Measurements from ENCODE around the gene MIPEP. TPM values are rescaled to one million over a fixed set of nuclear protein-coding genes. Genes with fewer than 3 reads are reported as not detected.

The MIPEP gene
- total and polyA plus RNA-seq, 2 experiments from 2014 or later: 17.1 to 19.8 TPM

- no peak for DNase-seq (ENCODE audit: low spot score)
- no peaks in the 10 kb centered on the region for H3K9me3 ChIP-seq (ENCODE audit: low read depth)
- H3K4me1 ChIP-seq (ENCODE audit: insufficient read depth): peaks cover 3% of the 10 kb centered on the region
- no peaks in the 10 kb centered on the region for H3K9me2 ChIP-seq (replicated peaks; ENCODE audit: insufficient read depth)
- H3K4me3 ChIP-seq: no peak overlapping the region
- H3K36me3 ChIP-seq (replicated peaks; ENCODE audit: insufficient read depth, low read depth): no peaks in the 10 kb centered on the region
- no peak overlapping the region for H2AFZ ChIP-seq
- TF ChIP-seq EZH2phosphoT487 (IDR thresholded peaks at IDR 0.05; ENCODE audit: low read depth, severe bottlenecking, unreplicated experiment): no peak
- no peak for TF ChIP-seq EZH2 (IDR thresholded peaks at IDR 0.05; ENCODE audit: borderline replicate concordance)
- no peak for TF ChIP-seq CTCF (IDR thresholded peaks at IDR 0.05; ENCODE audit: poor library complexity)
- 96% methylated on average over 7 of the region's 19 CpGs for WGBS (ENCODE audit: low lambda C conversion rate, missing lambda C conversion rate)
- H3K79me2 ChIP-seq: no peaks in the 10 kb centered on the region
- H3K4me2 ChIP-seq: no peak overlapping the region
- H3K27me3 ChIP-seq: no peaks in the 10 kb centered on the region
- no peak overlapping the region for H3K27ac ChIP-seq
- H4K20me1 ChIP-seq (ENCODE audit: insufficient read depth, poor library complexity, severe bottlenecking): no peaks in the 10 kb centered on the region
Measured at GRCh38 chr13:23715092-23715761, 174.0 kb downstream of the MIPEP start.

DNA sequence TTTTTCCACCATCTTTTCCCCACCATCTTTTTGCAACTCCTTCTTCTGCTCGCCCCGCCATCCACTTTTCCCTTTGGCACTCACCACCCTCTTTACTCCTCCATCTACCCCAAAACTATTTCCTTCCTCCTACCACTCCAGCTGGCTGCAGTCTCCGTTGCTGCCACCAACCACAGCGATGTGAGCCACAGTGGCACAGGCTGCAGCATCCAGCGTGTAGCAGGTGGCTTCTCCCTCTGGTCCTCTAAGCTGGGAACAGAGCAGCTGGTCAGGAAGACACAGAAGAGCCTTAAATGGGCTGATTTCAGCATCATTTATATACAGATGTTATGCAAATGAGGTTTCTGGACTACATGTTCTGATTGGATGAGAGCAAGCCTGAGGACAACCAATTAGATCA lies 174.5 kb downstream of the MIPEP start:
- DNase-seq (ENCODE audit: low spot score): no peak
- no peak overlapping the region for H3K4me3 ChIP-seq
- no peaks in the 10 kb centered on the region for H3K27me3 ChIP-seq
- H3K4me1 ChIP-seq (ENCODE audit: insufficient read depth): peaks cover 3% of the 10 kb centered on the region
- no peak overlapping the region for H3K4me2 ChIP-seq
- no peak overlapping the region for H2AFZ ChIP-seq
- no peaks in the 10 kb centered on the region for H3K9me2 ChIP-seq (replicated peaks; ENCODE audit: insufficient read depth)
- H3K27ac ChIP-seq: no peak overlapping the region
- no peaks in the 10 kb centered on the region for H4K20me1 ChIP-seq (ENCODE audit: insufficient read depth, poor library complexity, severe bottlenecking)
- no peaks in the 10 kb centered on the region for H3K79me2 ChIP-seq
- TF ChIP-seq EZH2phosphoT487 (IDR thresholded peaks at IDR 0.05; ENCODE audit: low read depth, severe bottlenecking, unreplicated experiment) (no peak), EZH2 (IDR thresholded peaks at IDR 0.05; ENCODE audit: borderline replicate concordance) (no peak), CTCF (IDR thresholded peaks at IDR 0.05; ENCODE audit: poor library complexity) (no peak)
- no peaks in the 10 kb centered on the region for H3K9me3 ChIP-seq (ENCODE audit: low read depth)
- 94% methylated on average over 5 of the region's 5 CpGs for WGBS (ENCODE audit: low lambda C conversion rate, missing lambda C conversion rate)
- no peaks in the 10 kb centered on the region for H3K36me3 ChIP-seq (replicated peaks; ENCODE audit: insufficient read depth, low read depth)

- Histone ChIP-seq H3K27ac (no peak overlapping the region), H3K4me1 (ENCODE audit: insufficient read depth) (no peaks in the 10 kb centered on the region), H3K79me2 (no peaks in the 10 kb centered on the region), H4K20me1 (ENCODE audit: insufficient read depth, poor library complexity, severe bottlenecking) (no peaks in the 10 kb centered on the region), H3K27me3 (no peaks in the 10 kb centered on the region), H3K4me2 (no peak overlapping the region), H3K36me3 (replicated peaks; ENCODE audit: insufficient read depth, low read depth) (no peaks in the 10 kb centered on the region), H3K4me3 (no peak overlapping the region), H3K9me2 (replicated peaks; ENCODE audit: insufficient read depth) (no peaks in the 10 kb centered on the region), H2AFZ (no peak overlapping the region), H3K9me3 (ENCODE audit: low read depth) (no peaks in the 10 kb centered on the region)
- 89% methylated on average over 3 of the region's 3 CpGs for WGBS (ENCODE audit: low lambda C conversion rate, missing lambda C conversion rate)
- no peak for TF ChIP-seq EZH2phosphoT487 (IDR thresholded peaks at IDR 0.05; ENCODE audit: low read depth, severe bottlenecking, unreplicated experiment)
- TF ChIP-seq EZH2 (IDR thresholded peaks at IDR 0.05; ENCODE audit: borderline replicate concordance): no peak
- no peak for TF ChIP-seq CTCF (IDR thresholded peaks at IDR 0.05; ENCODE audit: poor library complexity)
- DNase-seq (ENCODE audit: low spot score): no peak
Measured at GRCh38 chr13:23711355-23711754, 177.8 kb downstream of the MIPEP start.

Data from hepatocyte (in vitro differentiated cells).